Ascending aorta (tissue), 2 donors: Measurements from ENCODE around the gene PIGX. TPM values are rescaled to one million over a fixed set of nuclear protein-coding genes. Genes with fewer than 3 reads are reported as not detected.
"Not testable (repeated sequence)": the region's sequence is repeated elsewhere in the genome, so short reads cannot be mapped to it uniquely, and the experiment has no call there.

Source experiments
- DNase-seq, 2 donors: peaks; one replicate each; pipeline ENCODE4 v3.0.0-alpha.2; 2019; ENCODE audit warnings: low spot score in 2 of 2
- H3K27ac ChIP-seq, 2 donors: fragments of 200-600 bp; sonication (generic); one replicate each; pipeline ENCODE4 v1.5.1; 2016 to 2017; ENCODE audit warnings: mild to moderate bottlenecking in 1 of 2
- H3K27me3 ChIP-seq: fragments of 200-600 bp; sonication (generic); one replicate; pipeline ENCODE4 v1.5.1; 2017
- H3K36me3 ChIP-seq, 2 donors: fragments of 200-600 bp; sonication (generic); one replicate each; pipeline ENCODE4 v1.5.1; 2016
- H3K4me1 ChIP-seq, 2 donors: fragments of 200-600 bp; sonication (generic); one replicate each; pipeline ENCODE4 v1.5.1; 2016 to 2017; ENCODE audit warnings: mild to moderate bottlenecking in 1 of 2
- H3K4me3 ChIP-seq, 2 donors: fragments of 200-600 bp; sonication (generic); one replicate each; pipeline ENCODE4 v1.5.1; 2016 to 2017; ENCODE audit warnings: mild to moderate bottlenecking in 1 of 2
- H3K9me3 ChIP-seq, 2 donors: fragments of 200-600 bp; sonication (generic); one replicate each; pipeline ENCODE4 v1.5.1; 2016
- CTCF ChIP-seq, 3 experiments: fragments of 200-600 bp in 2 of 3; fragments of 450-650 bp in 1 of 3; sonication (generic) in 2 of 3; IDR thresholded peaks; one replicate each; pipeline ENCODE4 v1.5.1; 2016 to 2019; ENCODE audit warnings: antibody characterized with exemption in 3 of 3, mild to moderate bottlenecking in 1 of 3, moderate library complexity in 1 of 3
- intact Hi-C: fragments of 100-400 bp; cut with DNase I; formaldehyde crosslinking; loops from one replicate; pipeline ENCODE4 v1.15.1; 2023
- total RNA-seq: library from RNA; depleted of rRNA; stranded (reverse); fragments of >200 nt; gene quantifications from one replicate; pipeline ENCODE4 v1.1.0, GENCODE V29; 2016

The PIGX gene
- total RNA-seq, 1 donor from 2014 or later: 47.7 TPM

DNA sequence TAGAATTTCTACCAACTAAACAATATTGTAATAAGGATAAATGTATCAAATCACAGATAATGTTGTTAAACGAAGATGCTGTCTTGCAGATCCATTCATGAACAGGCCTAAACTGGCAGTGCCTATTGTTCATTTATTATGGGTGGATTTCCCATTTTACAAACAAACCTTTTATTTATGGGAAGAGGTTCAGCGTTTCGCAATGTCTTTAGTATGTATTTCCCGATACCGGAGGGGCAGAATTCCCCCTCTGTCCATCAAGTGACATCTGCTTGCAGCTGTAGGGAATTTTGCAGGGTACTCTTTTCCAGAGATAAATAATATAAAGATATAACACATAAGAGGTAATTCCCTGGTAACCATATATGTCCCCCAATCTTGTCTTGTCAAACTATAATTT lies 5.8 kb upstream of the PIGX start:
- TF ChIP-seq CTCF (IDR thresholded peaks at IDR 0.05): no peak
- Histone ChIP-seq H3K4me1 (peaks cover 0 to under 1% of the 10 kb centered on the region in 2 donors), H3K27ac (no peak overlapping the region), H3K4me3 (no peak overlapping the region), H3K27me3 (no peaks in the 10 kb centered on the region), H3K36me3 (no peaks in the 10 kb centered on the region), H3K9me3 (no peaks in the 10 kb centered on the region)
- no peak for DNase-seq
- intact Hi-C loops: no loop called here

- H3K4me1 ChIP-seq: peaks cover 0 to 5% of the 10 kb centered on the region in 2 donors
- DNase-seq: no peak
- H3K36me3 ChIP-seq: no peaks in the 10 kb centered on the region
- H3K27ac ChIP-seq: no peak overlapping the region
- H3K4me3 ChIP-seq: no peak overlapping the region
- intact Hi-C loops: no loop called here
- H3K9me3 ChIP-seq: no peaks in the 10 kb centered on the region
- TF ChIP-seq CTCF (IDR thresholded peaks at IDR 0.05): no peak
- no peaks in the 10 kb centered on the region for H3K27me3 ChIP-seq
These were observed 5.4 kb upstream of the PIGX start for GRCh38 chr3:196706731-196707130.

- no peaks in the 10 kb centered on the region for H3K9me3 ChIP-seq
- intact Hi-C loops: no loop called here
- no peak overlapping the region for H3K27ac ChIP-seq
These were observed 4.6 kb upstream of the PIGX start for GRCh38 chr3:196707566-196707965.

DNA sequence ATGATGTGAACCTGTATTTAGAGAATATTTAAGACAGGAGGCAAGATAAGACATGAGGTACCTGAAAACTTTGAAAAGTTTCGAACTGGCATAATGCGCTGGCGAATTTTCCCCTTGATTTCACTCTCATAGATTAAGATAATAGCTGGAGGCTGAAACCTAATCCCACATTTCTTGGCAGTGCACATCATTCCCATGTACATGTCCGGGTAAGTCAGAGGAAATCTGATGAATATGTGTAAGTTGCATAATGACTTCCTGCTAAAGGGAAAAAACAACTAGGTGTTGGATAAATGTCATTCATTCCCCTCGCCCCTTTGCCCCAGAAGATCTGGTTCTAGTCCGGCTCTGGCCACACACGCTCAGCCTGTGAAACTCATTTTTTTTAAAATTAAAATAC lies 3.7 kb upstream of the PIGX start:
- TF ChIP-seq CTCF (IDR thresholded peaks at IDR 0.05): no peak
- intact Hi-C loops: no loop called here
- H3K27ac ChIP-seq: no peak overlapping the region
- H3K4me3 ChIP-seq: no peak overlapping the region
- H3K27me3 ChIP-seq: no peaks in the 10 kb centered on the region
- no peaks in the 10 kb centered on the region for H3K9me3 ChIP-seq
- DNase-seq: no peak
- H3K4me1 ChIP-seq: peaks cover 0 to 8% of the 10 kb centered on the region in 2 donors
- no peaks in the 10 kb centered on the region for H3K36me3 ChIP-seq

More at GRCh38 chr3:196707566-196707965, 4.6 kb upstream of the PIGX start:
- H3K27me3 ChIP-seq: no peaks in the 10 kb centered on the region
- H3K4me1 ChIP-seq: peaks cover 0 to 5% of the 10 kb centered on the region in 2 donors
- no peak for TF ChIP-seq CTCF (IDR thresholded peaks at IDR 0.05)
- no peak overlapping the region for H3K4me3 ChIP-seq
- DNase-seq: no peak
- no peaks in the 10 kb centered on the region for H3K36me3 ChIP-seq

GRCh38 chr3:196712514-196713413 lies 587 bp downstream of the PIGX start:
- H3K27ac ChIP-seq: peak overlapping the region; percentile 86 to 91
- peak overlapping the region; percentile 85 to 87 for H3K4me3 ChIP-seq
- TF ChIP-seq CTCF (IDR thresholded peaks at IDR 0.05): peak in 1 of 3 experiments; percentile 41
- H3K27me3 ChIP-seq: no peaks in the 10 kb centered on the region
- intact Hi-C loops: loop anchor here (1.0 to 5.0 kb wide), 4 partner anchors 27 to 230 kb away; partner anchors contain the start of genes NCBP2, PAK2, RNF168 and SENP5
- no peaks in the 10 kb centered on the region for H3K36me3 ChIP-seq
- peak in 1 of 2 donors; percentile 79 for DNase-seq
- peaks cover 0 to 8% of the 10 kb centered on the region in 2 donors for H3K4me1 ChIP-seq
- H3K9me3 ChIP-seq: no peaks in the 10 kb centered on the region

GRCh38 chr3:196717162-196717561 lies 5.0 kb downstream of the PIGX start:
- H3K36me3 ChIP-seq, intact Hi-C loops: not testable (repeated sequence)

More at GRCh38 chr3:196717162-196717561, 5.0 kb downstream of the PIGX start:
- not testable (repeated sequence) for H3K9me3 ChIP-seq, H3K4me1 ChIP-seq, H3K4me3 ChIP-seq, H3K27ac ChIP-seq, DNase-seq, H3K27me3 ChIP-seq
